ENCODE measurements around the gene PLEKHG1. TPM values are rescaled to one million over a fixed set of nuclear protein-coding genes. Genes with fewer than 3 reads are reported as not detected.

The PLEKHG1 gene
- total and polyA plus RNA-seq, 7 donors, result 1.3 to 10.6 (median 4.2) TPM

- intact Hi-C loops (cut with DNase I), result no loop called here
- H3K9me3 ChIP-seq, result no peaks in the 10 kb centered on the region
- no peaks in the 10 kb centered on the region for H3K36me3 ChIP-seq (ENCODE audit: insufficient read depth in 1 of 2, low read depth in 1 of 2)
- 25 to 47% (median 42%) methylated on average over 1 of the region's 1 CpG for WGBS, 3 donors
- H3K4me1 ChIP-seq, result no peaks in the 10 kb centered on the region
- DNase-seq, result no peak
- H3K27ac ChIP-seq, result no peak overlapping the region
- no peak for ATAC-seq
- TF ChIP-seq, protein P1, sequence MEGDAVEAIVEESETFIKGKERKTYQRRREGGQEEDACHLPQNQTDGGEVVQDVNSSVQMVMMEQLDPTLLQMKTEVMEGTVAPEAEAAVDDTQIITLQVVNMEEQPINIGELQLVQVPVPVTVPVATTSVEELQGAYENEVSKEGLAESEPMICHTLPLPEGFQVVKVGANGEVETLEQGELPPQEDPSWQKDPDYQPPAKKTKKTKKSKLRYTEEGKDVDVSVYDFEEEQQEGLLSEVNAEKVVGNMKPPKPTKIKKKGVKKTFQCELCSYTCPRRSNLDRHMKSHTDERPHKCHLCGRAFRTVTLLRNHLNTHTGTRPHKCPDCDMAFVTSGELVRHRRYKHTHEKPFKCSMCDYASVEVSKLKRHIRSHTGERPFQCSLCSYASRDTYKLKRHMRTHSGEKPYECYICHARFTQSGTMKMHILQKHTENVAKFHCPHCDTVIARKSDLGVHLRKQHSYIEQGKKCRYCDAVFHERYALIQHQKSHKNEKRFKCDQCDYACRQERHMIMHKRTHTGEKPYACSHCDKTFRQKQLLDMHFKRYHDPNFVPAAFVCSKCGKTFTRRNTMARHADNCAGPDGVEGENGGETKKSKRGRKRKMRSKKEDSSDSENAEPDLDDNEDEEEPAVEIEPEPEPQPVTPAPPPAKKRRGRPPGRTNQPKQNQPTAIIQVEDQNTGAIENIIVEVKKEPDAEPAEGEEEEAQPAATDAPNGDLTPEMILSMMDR (IDR thresholded peaks at IDR 0.05), result no peak
- no peak overlapping the region for H3K4me3 ChIP-seq
- no peaks in the 10 kb centered on the region for H3K27me3 ChIP-seq (ENCODE audit: insufficient read depth in 3 of 3, low read length in 2 of 3)
These were observed 35.2 kb downstream of the PLEKHG1 start for GRCh38 chr6:150634964-150635292.

DNA sequence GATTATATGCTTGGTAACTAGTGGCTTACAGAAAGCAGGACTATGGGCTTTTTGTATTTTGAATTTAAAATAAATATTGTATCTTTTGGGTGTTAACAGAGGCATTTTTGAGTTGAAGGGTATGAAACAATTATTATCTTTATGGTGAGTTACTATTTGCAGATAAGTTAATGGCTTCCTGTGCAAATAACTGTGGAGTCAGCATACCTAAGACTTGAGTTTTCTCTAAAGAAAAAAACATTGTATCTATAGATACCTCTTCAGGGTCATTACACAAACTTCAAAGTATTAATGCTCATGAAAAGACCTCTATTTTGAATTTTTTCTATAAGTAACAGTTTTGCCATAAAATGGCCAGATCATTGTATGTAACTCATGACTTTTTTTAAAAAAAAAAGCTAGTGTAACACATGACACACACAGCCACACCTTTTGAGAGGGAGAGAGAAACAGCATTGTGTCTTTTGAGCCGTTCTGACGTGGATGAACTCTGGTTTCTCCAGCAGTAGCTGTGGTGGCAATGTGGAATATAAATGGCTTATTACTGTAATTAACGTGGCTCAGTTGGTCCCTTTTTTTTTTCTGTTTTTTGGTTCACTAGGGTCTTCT is 36.3 kb downstream of the PLEKHG1 start:
- TF ChIP-seq, protein P1 (IDR thresholded peaks at IDR 0.05), result no peak
- intact Hi-C loops (cut with DNase I), result no loop called here
- WGBS, 3 donors, result 82 to 85% (median 82%) methylated on average over 3 of the region's 3 CpGs
- ATAC-seq, result no peak
- Histone ChIP-seq H3K4me1 (no peaks in the 10 kb centered on the region), H3K9me3 (no peaks in the 10 kb centered on the region), H3K4me3 (no peak overlapping the region), H3K27me3 (ENCODE audit: insufficient read depth in 3 of 3, low read length in 2 of 3) (no peaks in the 10 kb centered on the region), H3K36me3 (ENCODE audit: insufficient read depth in 1 of 2, low read depth in 1 of 2) (no peaks in the 10 kb centered on the region), H3K27ac (no peak overlapping the region)
- DNase-seq, result no peak

GRCh38 chr6:150636808-150637207 is 37.1 kb downstream of the PLEKHG1 start:
- Histone ChIP-seq H3K27me3 (ENCODE audit: insufficient read depth in 3 of 3, low read length in 2 of 3) (no peaks in the 10 kb centered on the region), H3K4me3 (no peak overlapping the region), H3K27ac (no peak overlapping the region), H3K36me3 (ENCODE audit: insufficient read depth in 1 of 2, low read depth in 1 of 2) (no peaks in the 10 kb centered on the region), H3K9me3 (no peaks in the 10 kb centered on the region), H3K4me1 (peaks cover under 1% of the 10 kb centered on the region)
- DNase-seq, result no peak
- WGBS, 3 donors, result 76 to 87% (median 80%) methylated on average over 1 of the region's 1 CpG
- intact Hi-C loops (cut with DNase I), result no loop called here
- ATAC-seq, result no peak
- TF ChIP-seq, protein P1 (IDR thresholded peaks at IDR 0.05), result no peak

GRCh38 chr6:150637266-150637665 is 37.6 kb downstream of the PLEKHG1 start:
- intact Hi-C loops (cut with DNase I), result no loop called here
- Histone ChIP-seq H3K9me3 (no peaks in the 10 kb centered on the region), H3K36me3 (ENCODE audit: insufficient read depth in 1 of 2, low read depth in 1 of 2) (no peaks in the 10 kb centered on the region), H3K27me3 (ENCODE audit: insufficient read depth in 3 of 3, low read length in 2 of 3) (no peaks in the 10 kb centered on the region), H3K4me1 (peaks cover 5% of the 10 kb centered on the region), H3K4me3 (no peak overlapping the region), H3K27ac (no peak overlapping the region)
- WGBS, 3 donors, result 87 to 100% (median 97%) methylated on average over 1 of the region's 1 CpG
- DNase-seq (no peak), ATAC-seq (no peak)
- TF ChIP-seq, protein P1 (IDR thresholded peaks at IDR 0.05), result no peak

- H3K4me3 ChIP-seq, result no peak overlapping the region
- no peaks in the 10 kb centered on the region for H3K36me3 ChIP-seq (ENCODE audit: insufficient read depth in 1 of 2, low read depth in 1 of 2)
- peaks cover 5% of the 10 kb centered on the region for H3K4me1 ChIP-seq
- DNase-seq (no peak), ATAC-seq (no peak)
- intact Hi-C loops (cut with DNase I), result no loop called here
- TF ChIP-seq, protein P1 (IDR thresholded peaks at IDR 0.05), result no peak
- H3K27ac ChIP-seq, result no peak overlapping the region
- no peaks in the 10 kb centered on the region for H3K27me3 ChIP-seq (ENCODE audit: insufficient read depth in 3 of 3, low read length in 2 of 3)
- H3K9me3 ChIP-seq, result no peaks in the 10 kb centered on the region
- WGBS, 3 donors, result 61 to 83% (median 75%) methylated on average over 1 of the region's 1 CpG
These were observed 38.6 kb downstream of the PLEKHG1 start for GRCh38 chr6:150638267-150638666.

Data from psoas muscle (tissue), 8 donors.